Lung (tissue), 12 donors: ENCODE results near the gene EME1. TPM values are rescaled to one million over a fixed set of nuclear protein-coding genes. Genes with fewer than 3 reads are reported as not detected.
A peak's percentile ranks its signal among the peaks of the same experiment; 100 is the strongest.

ENCODE experiments used
- ATAC-seq: fragments of 200-7000 bp; cut with Tn5 transposase; one replicate; pipeline ENCODE4 v1.9.1; 2020; ENCODE audit warnings: moderate number of reproducible peaks; ENCODE audit not compliant: insufficient read depth, low FRiP score
- DNase-seq, 3 donors: peaks; one replicate each; pipeline ENCODE4 v3.0.0-alpha.2; 2013 to 2017
- H3K27ac ChIP-seq, 2 donors: one replicate each; pipeline ENCODE4 v1.5.1; 2013; ENCODE audit warnings: mild to moderate bottlenecking in 2 of 2, moderate library complexity in 2 of 2, control low read depth in 1 of 2, inconsistent platforms in 1 of 2, low read depth in 1 of 2, low read length in 1 of 2
- H3K27me3 ChIP-seq, 3 donors: one replicate each; pipeline ENCODE4 v1.5.1; 2013; ENCODE audit warnings: low read length in 2 of 3; ENCODE audit not compliant: control insufficient read depth in 3 of 3, insufficient read depth in 3 of 3
- H3K36me3 ChIP-seq, 4 donors: one replicate each; pipeline ENCODE4 v1.5.1; 2013; ENCODE audit warnings: low read length in 4 of 4, mild to moderate bottlenecking in 1 of 4, moderate library complexity in 1 of 4; ENCODE audit not compliant: control insufficient read depth in 4 of 4, insufficient read depth in 4 of 4
- H3K4me1 ChIP-seq, 5 donors: one replicate each; pipeline ENCODE4 v1.5.1; 2013; ENCODE audit warnings: low read length in 5 of 5, mild to moderate bottlenecking in 2 of 5, moderate library complexity in 1 of 5; ENCODE audit not compliant: control insufficient read depth in 5 of 5, insufficient read depth in 5 of 5
- H3K4me3 ChIP-seq: one replicate; pipeline ENCODE4 v1.5.1; 2013; ENCODE audit warnings: mild to moderate bottlenecking, control low read depth, moderate library complexity
- H3K9ac ChIP-seq, 2 donors: one replicate each; pipeline ENCODE4 v1.5.1; 2013; ENCODE audit warnings: low read length in 2 of 2, control low read depth in 1 of 2; ENCODE audit not compliant: insufficient read depth in 1 of 2
- H3K9me3 ChIP-seq, 4 donors: one replicate each; pipeline ENCODE4 v1.5.1; 2013; ENCODE audit warnings: low read length in 3 of 4, mild to moderate bottlenecking in 1 of 4, moderate library complexity in 1 of 4; ENCODE audit not compliant: control insufficient read depth in 4 of 4, insufficient read depth in 3 of 4
- CTCF ChIP-seq: IDR thresholded peaks from 2 replicates; pipeline ENCODE4 v1.5.1; 2012; ENCODE audit warnings: mild to moderate bottlenecking; ENCODE audit errors: control extremely low read depth, extremely low read depth
- WGBS, 2 donors: extraction: QIAGEN DNeasy Blood & Tissue Kit; methylation state at CpG; one replicate each; pipeline ENCODE4 v1.1.7; 2013; 5-methylcytosine and 5-hydroxymethylcytosine counted together
- polyA plus RNA-seq, 2 donors: library from polyadenylated mRNA; stranded (reverse); fragments of 200-250 nt; gene quantifications; one replicate each; pipeline ENCODE4 v1.2.1, GENCODE V29; 2013
- total RNA-seq, 2 donors: library from RNA; depleted of rRNA in 1 of 2; stranded (reverse); fragments of >200 nt in 1 of 2; gene quantifications; one replicate each; pipeline ENCODE4 v1.2.1, GENCODE V29; 2014 to 2021
- donor health status: control.
- donor health status: control.
- donor health status: Bipolar disorder and iron deficiency.
- donor health status: healthy.
- donor health status: DM: yes; HTN: yes; CAD: no.

Gene EME1
- total and polyA plus RNA-seq, 4 donors = 0.55 to 2.8 (median 1.8) TPM

DNA sequence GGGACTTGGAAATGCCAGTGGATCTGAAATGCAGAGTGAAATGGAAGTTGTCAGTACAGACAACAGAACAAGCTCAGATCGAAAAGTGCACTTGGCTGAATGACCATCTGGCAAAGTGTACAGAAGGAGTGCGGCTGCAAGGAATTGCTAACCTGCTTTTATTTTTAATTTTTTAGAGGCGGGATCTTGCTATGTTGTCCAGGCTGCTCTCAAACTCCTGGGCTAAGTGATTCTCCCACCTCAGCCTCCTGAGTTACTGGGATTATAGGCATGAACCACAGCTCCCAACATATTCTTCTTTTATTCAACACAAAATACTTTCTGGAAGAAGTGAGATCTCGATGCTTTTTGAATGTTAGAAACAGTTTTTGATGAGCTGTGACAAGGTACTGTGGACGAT is 20.7 kb downstream of the EME1 start:
- DNase-seq (no peak), ATAC-seq (no peak)
- H3K4me1 ChIP-seq = peaks cover 0 to 21% (median 6%) of the 10 kb centered on the region in 5 donors
- no peak overlapping the region for H3K27ac ChIP-seq
- 94 to 97% methylated on average over 5 of the region's 5 CpGs for WGBS, 2 donors
- H3K4me3 ChIP-seq = no peak overlapping the region
- no peak for TF ChIP-seq CTCF
- peaks cover 20 to 48% (median 38%) of the 10 kb centered on the region in 4 donors for H3K36me3 ChIP-seq
- H3K9me3 ChIP-seq = no peaks in the 10 kb centered on the region
- no peaks in the 10 kb centered on the region for H3K27me3 ChIP-seq
- no peak overlapping the region for H3K9ac ChIP-seq

DNA sequence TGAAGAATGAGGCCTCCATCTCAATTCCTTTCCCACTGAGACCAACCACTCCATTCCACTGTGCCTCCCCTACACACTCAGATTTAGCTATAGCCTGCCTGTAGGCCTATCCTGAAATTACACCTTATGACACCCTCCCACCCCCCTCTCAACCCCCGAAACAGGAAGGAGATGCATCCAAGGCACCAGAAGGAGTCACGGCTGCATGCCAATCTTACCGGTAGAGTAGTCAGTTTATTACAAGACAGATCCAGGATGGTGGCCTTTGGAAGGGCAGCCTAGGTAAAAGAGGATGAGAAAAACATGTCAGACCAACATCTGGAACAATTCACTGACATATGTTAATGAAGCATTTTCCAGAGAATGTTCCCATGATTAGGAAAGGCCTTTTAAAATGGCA is 21.7 kb downstream of the EME1 start:
- H3K4me3 ChIP-seq = no peak overlapping the region
- no peak for ATAC-seq
- H3K36me3 ChIP-seq = peaks cover 20 to 42% (median 33%) of the 10 kb centered on the region in 4 donors
- H3K4me1 ChIP-seq = peaks cover 0 to 21% (median 6%) of the 10 kb centered on the region in 5 donors
- no peak overlapping the region for H3K9ac ChIP-seq
- no peak for DNase-seq
- no peak for TF ChIP-seq CTCF
- no peaks in the 10 kb centered on the region for H3K9me3 ChIP-seq
- no peaks in the 10 kb centered on the region for H3K27me3 ChIP-seq
- WGBS, 2 donors = 12 to 17% methylated on average over 3 of the region's 3 CpGs
- H3K27ac ChIP-seq = no peak overlapping the region

DNA sequence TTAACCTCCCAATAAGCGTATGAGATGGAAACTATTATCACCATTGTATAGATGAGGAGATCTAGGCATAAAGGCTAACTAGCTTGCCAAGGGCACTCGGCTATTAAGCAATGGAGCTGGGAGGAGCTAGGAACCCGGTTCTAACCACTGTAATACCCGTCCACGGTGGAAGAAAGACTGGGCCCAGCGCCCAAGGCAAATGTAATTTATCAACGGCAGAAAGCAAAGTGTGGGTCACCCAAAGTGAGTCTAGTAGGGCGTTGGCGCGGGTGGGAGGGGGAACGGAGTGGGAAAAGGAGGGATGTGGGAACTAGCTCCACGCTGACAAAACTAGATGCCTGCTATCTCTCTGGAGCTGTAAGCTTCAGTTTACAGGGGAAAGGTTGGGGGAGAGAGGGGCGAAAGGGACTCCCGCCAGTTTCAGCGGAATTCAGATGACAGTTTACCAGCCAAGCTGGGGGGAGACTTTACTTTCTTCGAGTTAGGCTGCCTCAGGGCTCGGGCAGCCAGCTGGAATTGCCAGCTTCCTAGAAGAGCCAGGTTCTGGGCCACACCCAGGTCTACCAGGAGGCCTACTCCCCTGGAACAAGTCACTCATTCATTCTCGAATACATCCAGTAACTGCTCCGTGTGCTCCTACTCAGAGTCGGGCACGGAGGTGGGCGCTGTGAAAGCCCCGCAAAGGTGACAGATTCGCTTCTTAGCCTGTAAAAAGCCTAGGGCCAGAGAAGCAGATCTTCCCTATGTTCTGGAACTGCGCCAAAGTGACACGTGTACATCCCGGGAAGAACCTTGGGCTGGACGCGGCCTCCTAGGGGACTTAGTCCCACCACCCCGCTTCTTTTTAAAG is 23.5 kb downstream of the EME1 start:
- Histone ChIP-seq H3K4me3 (peak overlapping the region; percentile 96), H3K9me3 (no peaks in the 10 kb centered on the region), H3K4me1 (peaks cover 0 to 21% (median 6%) of the 10 kb centered on the region in 5 donors), H3K36me3 (peaks cover 17 to 30% (median 24%) of the 10 kb centered on the region in 4 donors), H3K27ac (peak overlapping the region; percentile 74 to 97), H3K27me3 (no peaks in the 10 kb centered on the region), H3K9ac (peak overlapping the region; percentile 63 to 72)
- no peak for TF ChIP-seq CTCF
- peak; percentile 53 for ATAC-seq
- DNase-seq = peak; percentile 36 to 54 (median 43)
- 5 to 9% methylated on average over 30 of the region's 30 CpGs for WGBS, 2 donors
